ENCODE data around the gene SERAC1.
A peak's percentile ranks its signal among the peaks of the same experiment; 100 is the strongest.

SERAC1 gene

DNA sequence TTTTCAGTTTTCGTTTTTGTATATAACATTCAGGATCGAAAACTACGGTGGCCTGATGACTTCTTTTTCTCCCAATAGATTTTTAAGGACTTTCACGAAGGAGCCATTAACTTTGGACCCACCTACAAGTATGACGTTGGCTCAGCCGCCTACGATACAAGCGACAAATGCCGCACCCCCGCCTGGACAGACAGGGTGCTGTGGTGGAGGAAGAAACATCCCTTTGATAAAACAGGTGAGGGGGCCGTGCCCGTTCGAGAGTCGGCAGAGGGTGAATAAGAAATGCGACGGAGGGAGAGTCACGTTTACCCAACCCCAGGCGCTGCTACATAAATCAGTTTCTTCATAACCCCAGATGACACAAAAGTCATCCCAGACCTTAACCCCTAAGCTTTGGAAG lies 91.5 kb downstream of the SERAC1 start:
- DNase-seq: no peak

GRCh38 chr6:158073776-158074175 lies 94.3 kb downstream of the SERAC1 start:
- no peak for DNase-seq

DNA sequence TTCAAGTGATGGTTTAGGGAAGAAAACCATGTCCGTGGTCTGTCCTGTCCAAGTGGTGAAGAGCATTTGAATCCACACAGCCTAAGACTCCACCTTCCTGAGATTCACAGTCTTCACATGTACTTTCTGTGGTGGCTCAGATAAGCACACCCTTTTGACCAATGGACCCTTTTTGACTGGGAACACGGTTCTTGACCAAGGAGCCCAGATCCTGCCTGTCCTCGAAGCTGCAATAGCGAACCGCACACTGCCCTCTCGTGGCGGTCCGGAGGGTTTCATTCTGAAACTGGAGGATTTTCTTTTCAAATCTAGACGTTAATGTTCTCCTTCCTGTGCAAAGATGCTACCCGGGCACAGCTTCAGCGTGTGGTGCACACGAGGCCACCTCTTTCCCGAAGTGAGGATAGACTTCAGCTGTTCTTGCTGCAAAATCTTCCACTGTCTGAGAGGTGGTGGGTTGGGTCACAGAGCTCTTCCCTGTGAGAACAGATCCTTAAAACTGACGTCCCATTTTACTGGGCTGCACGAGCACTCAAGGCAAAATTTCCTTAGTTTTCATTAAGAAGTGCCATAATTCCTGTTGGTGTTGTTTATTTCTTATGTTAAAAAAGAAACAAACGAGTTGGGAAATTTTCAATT lies 95.9 kb downstream of the SERAC1 start:
- DNase-seq: peak; percentile 83

DNA sequence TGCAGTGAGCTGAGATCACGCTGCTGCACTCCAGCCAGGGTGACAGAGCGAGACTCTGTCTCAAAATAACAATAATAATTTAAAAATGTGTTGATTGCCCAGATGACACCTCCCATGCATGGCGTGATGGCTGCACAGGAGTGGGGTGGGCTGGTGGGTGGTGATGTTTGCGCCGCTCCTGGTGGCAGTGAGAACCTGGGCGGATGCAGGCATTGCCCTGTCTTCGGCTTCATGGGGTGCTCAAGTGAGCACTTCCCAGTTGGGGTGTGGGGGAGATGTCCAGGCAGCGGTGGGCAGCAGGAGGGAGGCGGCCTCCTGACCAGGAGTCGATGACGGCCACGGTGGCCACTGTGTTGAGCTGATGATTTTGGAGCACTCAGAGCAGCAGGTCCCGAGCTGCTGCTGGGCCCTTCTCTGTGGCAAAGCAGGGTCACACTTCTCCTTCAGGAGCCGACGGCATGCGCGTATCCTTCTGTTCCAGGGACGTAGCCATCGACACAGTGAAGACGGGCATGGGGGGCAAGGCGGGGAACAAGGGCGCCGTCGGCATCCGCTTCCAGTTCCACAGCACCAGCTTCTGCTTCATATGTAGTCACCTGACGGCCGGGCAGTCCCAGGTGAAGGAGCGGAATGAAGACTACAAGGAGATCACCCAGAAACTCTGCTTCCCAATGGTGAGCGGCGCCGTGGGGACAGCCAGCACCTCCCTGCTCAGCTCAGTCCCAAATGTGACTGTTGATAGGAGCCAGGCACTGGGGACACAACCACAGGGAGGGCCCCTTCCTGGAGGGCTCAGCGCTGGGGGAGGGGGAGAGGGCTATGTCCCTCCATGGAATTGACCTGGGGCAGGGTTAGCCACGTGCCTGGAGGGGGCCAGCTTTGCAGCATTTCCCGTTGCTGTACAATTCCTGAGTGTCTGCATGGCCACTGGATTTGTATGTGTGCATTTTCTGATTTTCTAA lies 96.7 kb downstream of the SERAC1 start:
- DNase-seq: no peak

- DNase-seq: no peak
Measured at GRCh38 chr6:158070513-158070912, 97.5 kb downstream of the SERAC1 start.

- DNase-seq: no peak
Measured at GRCh38 chr6:158069800-158070195, 98.3 kb downstream of the SERAC1 start.

GRCh38 chr6:158068893-158069799 lies 98.9 kb downstream of the SERAC1 start:
- DNase-seq: no peak

DNA sequence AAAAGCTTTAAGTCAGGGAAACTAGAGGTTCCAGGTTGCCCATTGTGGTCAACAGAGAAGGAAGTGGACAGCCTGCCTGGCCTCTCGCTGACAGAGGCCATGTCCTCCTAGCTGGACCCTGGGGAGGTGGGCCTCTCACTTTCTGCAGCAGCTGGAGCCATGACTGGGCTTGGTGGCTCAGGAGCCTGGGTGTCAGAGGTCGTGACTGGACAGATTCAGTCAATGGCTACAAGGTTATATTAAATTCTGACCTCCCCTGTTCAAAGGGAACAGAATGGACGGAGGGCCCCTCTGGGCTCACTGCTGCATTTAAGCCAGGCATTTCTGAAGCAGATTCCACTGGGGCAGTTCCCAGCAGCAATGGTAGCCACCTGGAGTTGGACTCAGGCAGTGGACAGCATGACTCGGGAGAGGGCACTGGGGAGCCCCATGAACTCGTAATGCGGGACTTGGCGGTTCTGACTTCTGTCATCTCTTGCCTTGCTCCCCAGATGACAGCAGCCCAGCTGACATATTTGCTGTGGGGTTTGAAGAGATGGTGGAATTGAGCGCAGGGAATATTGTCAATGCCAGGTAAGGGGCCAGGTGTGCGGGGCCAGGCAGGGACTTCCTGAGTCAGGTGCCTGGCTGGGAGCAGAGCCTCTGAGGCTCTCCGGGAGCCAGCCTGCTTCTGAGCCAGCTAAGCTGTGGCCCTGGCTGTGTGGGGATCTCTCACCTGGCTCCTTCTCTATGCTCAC lies 99.7 kb downstream of the SERAC1 start:
- DNase-seq: no peak

DNA sequence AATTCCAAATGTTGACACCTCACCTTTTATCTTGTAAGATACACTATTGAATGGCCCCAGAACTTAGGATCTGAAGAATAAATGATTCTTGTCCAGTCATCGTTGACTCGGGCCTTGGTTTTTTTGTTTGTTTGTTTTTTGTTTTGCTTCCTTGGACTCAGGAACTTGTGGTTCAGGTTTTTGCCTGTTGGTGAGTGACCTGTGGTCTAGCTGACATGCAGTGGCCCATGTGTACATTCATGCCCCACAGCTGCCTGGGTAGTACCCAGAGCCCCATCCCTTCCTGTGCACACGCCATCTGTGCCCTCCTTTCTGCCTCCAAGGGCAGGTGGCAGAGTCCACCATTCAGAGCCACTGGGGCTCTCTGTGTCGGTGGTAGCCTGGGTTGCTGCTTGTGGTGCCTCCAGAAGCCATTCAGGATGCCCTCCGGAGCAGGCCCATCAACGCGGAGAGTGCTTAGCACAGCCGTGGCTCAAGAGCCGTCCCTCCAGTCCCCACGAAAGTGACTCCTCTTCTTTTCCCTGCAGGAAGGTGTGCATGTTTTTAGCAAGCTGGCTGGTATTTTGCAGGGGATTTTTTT lies 100.5 kb downstream of the SERAC1 start:
- DNase-seq: no peak

DNA sequence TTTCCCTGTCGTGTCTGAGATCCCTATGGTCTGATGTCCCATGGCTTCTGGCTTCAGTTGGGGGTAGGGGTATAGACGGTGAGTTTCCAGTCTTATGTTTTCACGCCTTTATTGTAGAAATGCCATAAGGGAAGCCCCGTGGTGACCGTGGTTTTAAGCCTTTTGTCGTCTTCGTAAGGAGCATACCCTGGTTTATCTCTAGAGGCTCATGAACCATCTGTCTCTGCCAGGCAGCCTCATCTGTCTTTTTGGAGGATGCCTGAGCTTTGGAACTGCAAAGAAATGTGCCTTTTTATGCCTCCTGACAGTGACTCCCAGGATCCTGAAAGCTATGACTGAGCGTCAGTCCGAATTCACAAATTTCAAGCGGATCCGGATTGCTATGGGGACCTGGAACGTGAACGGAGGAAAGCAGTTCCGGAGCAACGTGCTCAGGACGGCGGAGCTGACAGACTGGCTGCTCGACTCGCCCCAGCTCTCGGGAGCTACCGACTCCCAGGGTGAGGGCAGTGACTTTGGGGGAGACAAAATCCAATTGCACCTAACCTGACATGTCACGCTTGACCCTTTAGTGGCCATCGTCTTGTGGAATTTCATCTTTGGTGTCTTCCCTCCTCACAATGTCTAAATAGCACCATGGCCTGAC lies 101.8 kb downstream of the SERAC1 start:
- DNase-seq: peak; percentile 55

GRCh38 chr6:158064725-158065251 lies 103.3 kb downstream of the SERAC1 start:
- DNase-seq: no peak

GRCh38 chr6:158063736-158064135 lies 104.3 kb downstream of the SERAC1 start:
- no peak for DNase-seq

DNA sequence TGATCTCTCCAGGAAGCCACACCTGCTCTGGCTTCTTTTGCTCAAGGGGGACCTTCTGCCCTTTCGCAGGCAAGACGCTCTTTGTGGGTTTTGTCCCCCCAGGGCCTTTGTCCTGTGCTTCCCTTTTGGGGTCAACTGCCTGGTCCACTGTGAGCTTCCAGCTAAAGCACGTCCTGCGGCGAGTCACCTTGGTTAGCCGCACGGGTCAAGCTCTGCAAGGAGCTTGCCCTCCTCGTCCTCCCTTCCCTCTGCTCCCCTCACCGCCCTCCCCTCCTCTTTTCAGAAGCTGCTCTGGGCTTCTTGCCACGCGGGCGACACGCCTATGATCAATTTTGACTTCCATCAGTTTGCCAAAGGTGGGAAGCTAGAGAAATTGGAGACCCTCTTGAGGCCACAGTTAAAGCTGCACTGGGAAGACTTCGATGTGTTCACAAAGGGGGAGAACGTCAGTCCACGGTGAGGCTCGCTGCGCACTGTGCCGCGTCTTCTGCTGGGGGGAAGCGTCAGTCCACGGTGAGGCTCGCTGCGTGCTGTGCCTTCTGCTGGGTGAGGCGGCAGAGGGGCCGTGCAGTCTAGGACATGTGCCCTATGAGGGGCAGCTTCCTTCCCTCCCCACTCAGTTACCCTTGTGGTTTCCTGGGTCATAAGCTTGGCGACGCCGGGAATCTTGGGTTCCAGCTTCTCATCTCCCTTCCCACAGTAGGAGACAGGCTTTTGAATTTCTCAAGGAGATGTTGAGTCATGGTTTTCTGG lies 106.2 kb downstream of the SERAC1 start:
- no peak for DNase-seq

DNA sequence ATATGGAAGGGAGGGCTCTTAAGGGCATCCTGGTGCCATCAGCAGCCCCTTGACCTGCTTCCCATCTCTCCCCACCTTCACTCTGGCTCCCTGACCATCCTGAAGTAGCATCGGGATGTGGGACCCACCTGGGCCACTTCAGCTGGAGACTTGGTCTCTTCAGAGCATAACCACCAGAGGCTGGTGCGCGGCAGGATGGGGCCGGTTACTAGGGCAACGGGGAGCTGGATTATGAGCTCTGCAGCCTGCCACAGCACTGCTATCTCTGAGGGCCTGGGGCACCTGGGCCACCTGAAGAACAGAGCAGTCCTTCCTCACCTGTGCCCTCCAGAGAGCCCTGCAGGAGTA lies 106.7 kb downstream of the SERAC1 start:
- no peak for DNase-seq

DNA sequence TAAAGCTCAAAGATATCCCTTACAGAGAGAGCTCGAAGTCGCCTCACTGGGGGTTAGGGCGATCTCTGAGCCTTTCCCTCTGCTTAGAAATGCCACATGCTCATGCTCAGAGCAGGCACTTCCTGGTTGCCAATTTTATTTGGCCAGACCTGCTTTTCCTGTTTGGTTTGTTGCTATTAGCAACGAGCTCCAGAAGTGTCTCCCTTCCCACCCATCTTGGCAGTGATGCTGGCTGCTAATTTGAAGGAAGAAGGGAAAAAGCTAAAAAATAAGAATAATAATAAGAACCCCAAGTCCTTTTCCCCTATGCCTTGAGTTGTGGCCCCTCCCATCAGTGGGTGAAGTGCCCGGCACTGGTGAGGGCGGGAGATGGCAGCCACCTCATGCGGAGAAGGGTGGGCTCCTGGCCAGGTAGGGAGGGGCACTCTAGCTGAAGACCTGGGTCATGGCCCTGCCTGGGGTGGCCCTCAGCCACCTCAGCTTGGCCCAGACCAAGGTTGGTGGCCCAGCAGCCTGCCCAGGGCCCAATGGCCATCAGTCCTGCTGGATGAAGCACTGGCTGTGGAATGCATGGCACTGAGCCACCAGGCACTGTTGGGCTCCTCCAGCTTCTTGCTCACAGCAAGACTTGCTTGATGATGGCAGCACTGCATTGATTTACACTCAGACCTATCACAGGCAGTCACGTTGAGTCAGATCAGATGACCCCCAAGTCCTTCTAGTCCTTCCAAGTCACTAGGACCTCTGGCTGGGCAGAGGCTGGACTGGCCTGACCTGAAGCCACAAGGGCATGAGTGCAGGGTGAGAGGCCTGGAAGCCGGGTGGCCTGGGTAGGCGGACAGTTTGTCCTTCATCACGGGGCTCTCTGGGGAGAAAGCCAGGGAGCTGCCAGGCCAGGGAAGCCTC lies 107.4 kb downstream of the SERAC1 start:
- DNase-seq: peak; percentile 55

Measured in hematopoietic multipotent progenitor cell treated with erythropoietin and hydrocortisone succinate and interleukin-3 and kit ligand, for 4 days (in vitro differentiated cells).